ENCODE data around the gene MSN.

The MSN gene

GRCh38 chrX:65674204-65674893 lies 6.9 kb downstream of the MSN start:
- DNase-seq (ENCODE audit: low read depth, low spot score), result no peak
- no peak overlapping the region for H3K4me3 ChIP-seq (ENCODE audit: insufficient read length, low read depth)
- TF ChIP-seq SUZ12 (IDR thresholded peaks at IDR 0.05; ENCODE audit: extremely low read depth, insufficient read depth, insufficient read length), result no peak
- TF ChIP-seq YY1 (IDR thresholded peaks at IDR 0.05; ENCODE audit: insufficient read depth, insufficient read length), result no peak
- TF ChIP-seq ZNF274 (IDR thresholded peaks at IDR 0.05; ENCODE audit: low read depth, low read length), result no peak
- H3K36me3 ChIP-seq (ENCODE audit: insufficient read depth, insufficient read length, low read length), result peaks cover 62% of the 10 kb centered on the region
- H3K9me3 ChIP-seq (ENCODE audit: insufficient read depth, low read length), result no peaks in the 10 kb centered on the region
- no peaks in the 10 kb centered on the region for H3K27me3 ChIP-seq (ENCODE audit: insufficient read depth, insufficient read length)
- H3K4me1 ChIP-seq (ENCODE audit: insufficient read depth, insufficient read length), result peaks cover 2% of the 10 kb centered on the region
- no peak overlapping the region for H3K9ac ChIP-seq (ENCODE audit: insufficient read length, low read depth)

GRCh38 chrX:65677954-65678469 lies 10.6 kb downstream of the MSN start:
- H3K4me3 ChIP-seq (ENCODE audit: insufficient read length, low read depth), result no peak overlapping the region
- H3K27me3 ChIP-seq (ENCODE audit: insufficient read depth, insufficient read length), result no peaks in the 10 kb centered on the region
- no peak for DNase-seq (ENCODE audit: low read depth, low spot score)
- no peak overlapping the region for H3K9ac ChIP-seq (ENCODE audit: insufficient read length, low read depth)
- no peak for TF ChIP-seq YY1 (IDR thresholded peaks at IDR 0.05; ENCODE audit: insufficient read depth, insufficient read length)
- TF ChIP-seq ZNF274 (IDR thresholded peaks at IDR 0.05; ENCODE audit: low read depth, low read length), result no peak
- TF ChIP-seq SUZ12 (IDR thresholded peaks at IDR 0.05; ENCODE audit: extremely low read depth, insufficient read depth, insufficient read length), result no peak
- H3K4me1 ChIP-seq (ENCODE audit: insufficient read depth, insufficient read length), result peaks cover 2% of the 10 kb centered on the region
- H3K36me3 ChIP-seq (ENCODE audit: insufficient read depth, insufficient read length, low read length), result peaks cover 65% of the 10 kb centered on the region
- no peaks in the 10 kb centered on the region for H3K9me3 ChIP-seq (ENCODE audit: insufficient read depth, low read length)

GRCh38 chrX:65679071-65679540 lies 11.7 kb downstream of the MSN start:
- Histone ChIP-seq H3K36me3 (ENCODE audit: insufficient read depth, insufficient read length, low read length) (peaks cover 54% of the 10 kb centered on the region), H3K9ac (ENCODE audit: insufficient read length, low read depth) (no peak overlapping the region), H3K4me3 (ENCODE audit: insufficient read length, low read depth) (no peak overlapping the region), H3K27me3 (ENCODE audit: insufficient read depth, insufficient read length) (no peaks in the 10 kb centered on the region), H3K4me1 (ENCODE audit: insufficient read depth, insufficient read length) (no peaks in the 10 kb centered on the region), H3K9me3 (ENCODE audit: insufficient read depth, low read length) (no peaks in the 10 kb centered on the region)
- no peak for DNase-seq (ENCODE audit: low read depth, low spot score)
- TF ChIP-seq ZNF274 (IDR thresholded peaks at IDR 0.05; ENCODE audit: low read depth, low read length) (no peak), SUZ12 (IDR thresholded peaks at IDR 0.05; ENCODE audit: extremely low read depth, insufficient read depth, insufficient read length) (no peak), YY1 (IDR thresholded peaks at IDR 0.05; ENCODE audit: insufficient read depth, insufficient read length) (no peak)

GRCh38 chrX:65681810-65682209 lies 14.4 kb downstream of the MSN start:
- no peaks in the 10 kb centered on the region for H3K9me3 ChIP-seq (ENCODE audit: insufficient read depth, low read length)
- DNase-seq (ENCODE audit: low read depth, low spot score), result no peak
- no peak overlapping the region for H3K4me3 ChIP-seq (ENCODE audit: insufficient read length, low read depth)
- TF ChIP-seq SUZ12 (IDR thresholded peaks at IDR 0.05; ENCODE audit: extremely low read depth, insufficient read depth, insufficient read length), result no peak
- TF ChIP-seq ZNF274 (IDR thresholded peaks at IDR 0.05; ENCODE audit: low read depth, low read length), result no peak
- no peak for TF ChIP-seq YY1 (IDR thresholded peaks at IDR 0.05; ENCODE audit: insufficient read depth, insufficient read length)
- H3K9ac ChIP-seq (ENCODE audit: insufficient read length, low read depth), result no peak overlapping the region
- H3K4me1 ChIP-seq (ENCODE audit: insufficient read depth, insufficient read length), result no peaks in the 10 kb centered on the region
- H3K36me3 ChIP-seq (ENCODE audit: insufficient read depth, insufficient read length, low read length), result peaks cover 47% of the 10 kb centered on the region
- no peaks in the 10 kb centered on the region for H3K27me3 ChIP-seq (ENCODE audit: insufficient read depth, insufficient read length)

GRCh38 chrX:65685112-65685511 lies 17.7 kb downstream of the MSN start:
- H3K4me1 ChIP-seq (ENCODE audit: insufficient read depth, insufficient read length), result no peaks in the 10 kb centered on the region
- H3K36me3 ChIP-seq (ENCODE audit: insufficient read depth, insufficient read length, low read length), result peaks cover 39% of the 10 kb centered on the region
- TF ChIP-seq ZNF274 (IDR thresholded peaks at IDR 0.05; ENCODE audit: low read depth, low read length) (no peak), SUZ12 (IDR thresholded peaks at IDR 0.05; ENCODE audit: extremely low read depth, insufficient read depth, insufficient read length) (no peak), YY1 (IDR thresholded peaks at IDR 0.05; ENCODE audit: insufficient read depth, insufficient read length) (no peak)
- no peak for DNase-seq (ENCODE audit: low read depth, low spot score)
- H3K9ac ChIP-seq (ENCODE audit: insufficient read length, low read depth), result no peak overlapping the region
- no peaks in the 10 kb centered on the region for H3K27me3 ChIP-seq (ENCODE audit: insufficient read depth, insufficient read length)
- no peak overlapping the region for H3K4me3 ChIP-seq (ENCODE audit: insufficient read length, low read depth)
- H3K9me3 ChIP-seq (ENCODE audit: insufficient read depth, low read length), result no peaks in the 10 kb centered on the region

- TF ChIP-seq YY1 (IDR thresholded peaks at IDR 0.05; ENCODE audit: insufficient read depth, insufficient read length) (no peak), ZNF274 (IDR thresholded peaks at IDR 0.05; ENCODE audit: low read depth, low read length) (no peak), SUZ12 (IDR thresholded peaks at IDR 0.05; ENCODE audit: extremely low read depth, insufficient read depth, insufficient read length) (no peak)
- Histone ChIP-seq H3K4me1 (ENCODE audit: insufficient read depth, insufficient read length) (no peaks in the 10 kb centered on the region), H3K4me3 (ENCODE audit: insufficient read length, low read depth) (no peak overlapping the region), H3K9me3 (ENCODE audit: insufficient read depth, low read length) (no peaks in the 10 kb centered on the region), H3K9ac (ENCODE audit: insufficient read length, low read depth) (no peak overlapping the region), H3K27me3 (ENCODE audit: insufficient read depth, insufficient read length) (no peaks in the 10 kb centered on the region), H3K36me3 (ENCODE audit: insufficient read depth, insufficient read length, low read length) (peaks cover 29% of the 10 kb centered on the region)
- no peak for DNase-seq (ENCODE audit: low read depth, low spot score)
Observed at GRCh38 chrX:65686236-65686635, 18.8 kb downstream of the MSN start.

- Histone ChIP-seq H3K4me1 (ENCODE audit: insufficient read depth, insufficient read length) (no peaks in the 10 kb centered on the region), H3K27me3 (ENCODE audit: insufficient read depth, insufficient read length) (no peaks in the 10 kb centered on the region), H3K9me3 (ENCODE audit: insufficient read depth, low read length) (no peaks in the 10 kb centered on the region), H3K9ac (ENCODE audit: insufficient read length, low read depth) (no peak overlapping the region), H3K36me3 (ENCODE audit: insufficient read depth, insufficient read length, low read length) (peaks cover 19% of the 10 kb centered on the region), H3K4me3 (ENCODE audit: insufficient read length, low read depth) (no peak overlapping the region)
- no peak for DNase-seq (ENCODE audit: low read depth, low spot score)
- TF ChIP-seq YY1 (IDR thresholded peaks at IDR 0.05; ENCODE audit: insufficient read depth, insufficient read length), result no peak
- no peak for TF ChIP-seq ZNF274 (IDR thresholded peaks at IDR 0.05; ENCODE audit: low read depth, low read length)
- TF ChIP-seq SUZ12 (IDR thresholded peaks at IDR 0.05; ENCODE audit: extremely low read depth, insufficient read depth, insufficient read length), result no peak
Observed at GRCh38 chrX:65687367-65687766, 19.9 kb downstream of the MSN start.
